ENCODE results near the gene NOVA1. TPM values are rescaled to one million over a fixed set of nuclear protein-coding genes. Genes with fewer than 3 reads are reported as not detected.

Gene NOVA1
- total and polyA plus RNA-seq, 2 donors (not counting 3 experiments of a cell fraction or from before 2014, with no cell fraction given) = 2.7 to 3.3 TPM

DNA sequence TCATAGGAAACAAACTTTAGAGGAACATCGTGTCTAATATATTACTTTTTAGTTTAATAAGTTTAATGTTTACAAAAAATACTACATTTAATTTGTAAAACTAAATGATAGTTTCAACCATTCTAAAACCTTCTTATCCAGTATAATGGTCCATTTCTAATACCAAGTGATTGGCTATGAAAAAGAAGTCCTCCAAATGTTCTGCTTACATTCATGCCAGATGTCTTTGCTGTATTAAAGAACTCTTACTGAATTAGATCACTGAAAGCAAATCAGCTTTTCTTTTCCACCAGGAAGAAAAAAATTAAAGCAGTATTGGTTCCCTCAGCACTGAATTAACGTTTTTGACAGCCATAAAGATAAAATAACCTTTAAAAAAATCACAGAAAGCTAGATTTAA is 3.7 kb downstream of the NOVA1 start:
- Histone ChIP-seq H3K27ac (ENCODE audit: insufficient read depth, low read depth, low read length) (no peak overlapping the region), H3K27me3 (ENCODE audit: control insufficient read depth in 2 of 2, insufficient read depth in 2 of 2, low read length in 2 of 2) (peaks cover 3 to 6% of the 10 kb centered on the region in 2 experiments), H4K20me1 (replicated peaks; ENCODE audit: control insufficient read depth, extremely low read depth, insufficient read depth, low read length) (no peaks in the 10 kb centered on the region), H3K9me3 (replicated peaks; ENCODE audit: control insufficient read depth, insufficient read depth, low read length) (no peaks in the 10 kb centered on the region), H2AFZ (ENCODE audit: low read depth, low read length) (no peak overlapping the region), H3K4me3 (replicated peaks in 1 of 3; ENCODE audit: insufficient read depth in 1 of 3, low read depth in 1 of 3, low read length in 3 of 3) (no peak overlapping the region), H3K36me3 (ENCODE audit: control insufficient read depth in 2 of 2, extremely low read depth in 1 of 2, insufficient read depth in 2 of 2, low read length in 2 of 2) (no peaks in the 10 kb centered on the region), H3K79me2 (ENCODE audit: control insufficient read depth, insufficient read depth, low read length) (no peaks in the 10 kb centered on the region), H3K9me1 (replicated peaks; ENCODE audit: control insufficient read depth, extremely low read depth, insufficient read depth, low read length) (no peaks in the 10 kb centered on the region), H3K4me2 (ENCODE audit: insufficient read depth, low read length) (no peak overlapping the region), H3K4me1 (ENCODE audit: control insufficient read depth, extremely low read depth, insufficient read depth, low read length) (peaks cover 5% of the 10 kb centered on the region), H3K9ac (replicated peaks; ENCODE audit: extremely low read depth, insufficient read depth, low read length) (no peak overlapping the region)
- POLR2A ChIA-PET = no interaction called here
- DNase-seq (ENCODE audit: low read depth, low spot score) (no peak), FAIRE-seq (no peak)
- dilution Hi-C loops (cut with MboI; ENCODE audit: extremely low pct_ligation_motif_present, low sequenced_read_pairs) (no loop called here), intact Hi-C loops (cut with micrococcal nuclease) (loop anchor here (10.0 kb wide), 1 partner anchor 931 kb away; no protein-coding TSS in a partner anchor)
- no TSS peak for BruUV-seq (replicated peaks)
- CTCF ChIA-PET = interaction anchor here (0.7 kb wide), 1 partner anchor 16 kb away, joined by 3 read pairs; no protein-coding TSS in a partner anchor
- TF ChIP-seq GATA2 (IDR thresholded peaks at IDR 0.05; ENCODE audit: insufficient read depth, insufficient read length, low read depth, low read length) (no peak), POLR2AphosphoS5 (IDR thresholded peaks at IDR 0.05; ENCODE audit: insufficient read depth, low read depth, low read length) (no peak), EZH2 (IDR thresholded peaks at IDR 0.05; ENCODE audit: borderline replicate concordance, low read depth, low read length, severe bottlenecking) (no peak)
- TF ChIP-seq, protein P1, sequence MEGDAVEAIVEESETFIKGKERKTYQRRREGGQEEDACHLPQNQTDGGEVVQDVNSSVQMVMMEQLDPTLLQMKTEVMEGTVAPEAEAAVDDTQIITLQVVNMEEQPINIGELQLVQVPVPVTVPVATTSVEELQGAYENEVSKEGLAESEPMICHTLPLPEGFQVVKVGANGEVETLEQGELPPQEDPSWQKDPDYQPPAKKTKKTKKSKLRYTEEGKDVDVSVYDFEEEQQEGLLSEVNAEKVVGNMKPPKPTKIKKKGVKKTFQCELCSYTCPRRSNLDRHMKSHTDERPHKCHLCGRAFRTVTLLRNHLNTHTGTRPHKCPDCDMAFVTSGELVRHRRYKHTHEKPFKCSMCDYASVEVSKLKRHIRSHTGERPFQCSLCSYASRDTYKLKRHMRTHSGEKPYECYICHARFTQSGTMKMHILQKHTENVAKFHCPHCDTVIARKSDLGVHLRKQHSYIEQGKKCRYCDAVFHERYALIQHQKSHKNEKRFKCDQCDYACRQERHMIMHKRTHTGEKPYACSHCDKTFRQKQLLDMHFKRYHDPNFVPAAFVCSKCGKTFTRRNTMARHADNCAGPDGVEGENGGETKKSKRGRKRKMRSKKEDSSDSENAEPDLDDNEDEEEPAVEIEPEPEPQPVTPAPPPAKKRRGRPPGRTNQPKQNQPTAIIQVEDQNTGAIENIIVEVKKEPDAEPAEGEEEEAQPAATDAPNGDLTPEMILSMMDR (IDR thresholded peaks at IDR 0.05; ENCODE audit: extremely low read depth in 1 of 2, insufficient read depth in 1 of 2, low read depth in 1 of 2, low read length in 2 of 2) = no peak

DNA sequence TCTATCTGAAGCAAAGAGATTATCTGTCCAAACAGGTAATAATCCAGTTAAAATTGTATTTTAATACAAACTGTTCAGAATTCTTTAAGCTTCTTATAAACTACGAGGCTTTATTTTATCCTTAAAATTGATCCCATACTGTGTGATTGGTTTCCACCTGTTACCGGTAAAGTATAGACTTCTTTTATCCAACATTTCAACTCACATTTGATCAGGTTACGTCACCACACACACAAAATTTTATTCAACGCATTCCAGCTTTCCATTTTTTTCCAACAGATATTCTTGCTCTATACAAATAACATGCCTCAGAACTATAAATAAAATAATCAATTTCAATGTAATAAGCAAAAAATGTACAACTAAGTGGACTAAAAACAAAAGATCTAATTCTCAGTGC is 4.5 kb downstream of the NOVA1 start:
- POLR2A ChIA-PET = no interaction called here
- H4K20me1 ChIP-seq (replicated peaks; ENCODE audit: control insufficient read depth, extremely low read depth, insufficient read depth, low read length) = no peaks in the 10 kb centered on the region
- H3K4me1 ChIP-seq (ENCODE audit: control insufficient read depth, extremely low read depth, insufficient read depth, low read length) = peaks cover 5% of the 10 kb centered on the region
- TF ChIP-seq JUN (IDR thresholded peaks at IDR 0.05; ENCODE audit: borderline replicate concordance, insufficient read depth, insufficient read length, low read depth) = no peak
- TF ChIP-seq POLR2A (IDR thresholded peaks at IDR 0.05; ENCODE audit: low read depth, low read length) = no peak
- TF ChIP-seq GATA2 (IDR thresholded peaks at IDR 0.05; ENCODE audit: insufficient read depth, insufficient read length, low read depth, low read length) = no peak
- no peak for TF ChIP-seq FOS (IDR thresholded peaks at IDR 0.05; ENCODE audit: borderline replicate concordance, insufficient read depth, low read length)
- TF ChIP-seq, protein P1 (IDR thresholded peaks at IDR 0.05; ENCODE audit: extremely low read depth in 1 of 2, insufficient read depth in 1 of 2, low read depth in 1 of 2, low read length in 2 of 2) = no peak
- no peak for TF ChIP-seq MYC (IDR thresholded peaks at IDR 0.05; ENCODE audit: low read depth, low read length)
- TF ChIP-seq, protein P2, sequence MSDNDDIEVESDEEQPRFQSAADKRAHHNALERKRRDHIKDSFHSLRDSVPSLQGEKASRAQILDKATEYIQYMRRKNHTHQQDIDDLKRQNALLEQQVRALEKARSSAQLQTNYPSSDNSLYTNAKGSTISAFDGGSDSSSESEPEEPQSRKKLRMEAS (IDR thresholded peaks at IDR 0.05; ENCODE audit: insufficient read depth, insufficient read length) = no peak
- no peak for TF ChIP-seq EZH2 (IDR thresholded peaks at IDR 0.05; ENCODE audit: borderline replicate concordance, low read depth, low read length, severe bottlenecking)
- no peak for TF ChIP-seq POLR2AphosphoS5 (IDR thresholded peaks at IDR 0.05; ENCODE audit: insufficient read depth, low read depth, low read length)
- H3K27ac ChIP-seq (ENCODE audit: insufficient read depth, low read depth, low read length) = no peak overlapping the region
- CTCF ChIA-PET = no interaction called here
- no peak for FAIRE-seq
- no peak overlapping the region for H3K9ac ChIP-seq (replicated peaks; ENCODE audit: extremely low read depth, insufficient read depth, low read length)
- H3K9me1 ChIP-seq (replicated peaks; ENCODE audit: control insufficient read depth, extremely low read depth, insufficient read depth, low read length) = no peaks in the 10 kb centered on the region
- DNase-seq (ENCODE audit: low read depth, low spot score) = no peak
- no peak overlapping the region for H2AFZ ChIP-seq (ENCODE audit: low read depth, low read length)
- intact Hi-C loops (cut with micrococcal nuclease) (loop anchor here (10.0 kb wide), 1 partner anchor 931 kb away; no protein-coding TSS in a partner anchor), dilution Hi-C loops (cut with MboI; ENCODE audit: extremely low pct_ligation_motif_present, low sequenced_read_pairs) (no loop called here)
- no peak overlapping the region for H3K4me2 ChIP-seq (ENCODE audit: insufficient read depth, low read length)
- no peaks in the 10 kb centered on the region for H3K9me3 ChIP-seq (replicated peaks; ENCODE audit: control insufficient read depth, insufficient read depth, low read length)
- no peaks in the 10 kb centered on the region for H3K36me3 ChIP-seq (ENCODE audit: control insufficient read depth in 2 of 2, extremely low read depth in 1 of 2, insufficient read depth in 2 of 2, low read length in 2 of 2)
- no peaks in the 10 kb centered on the region for H3K27me3 ChIP-seq (ENCODE audit: control insufficient read depth in 2 of 2, insufficient read depth in 2 of 2, low read length in 2 of 2)
- H3K4me3 ChIP-seq (replicated peaks in 1 of 3; ENCODE audit: insufficient read depth in 1 of 3, low read depth in 1 of 3, low read length in 3 of 3) = no peak overlapping the region
- no peaks in the 10 kb centered on the region for H3K79me2 ChIP-seq (ENCODE audit: control insufficient read depth, insufficient read depth, low read length)
- no TSS peak for BruUV-seq (replicated peaks)

Data from endothelial cell of umbilical vein (primary cell).